ENCODE measurements around the gene LRCH4. TPM values are rescaled to one million over a fixed set of nuclear protein-coding genes. Genes with fewer than 3 reads are reported as not detected.
A peak's percentile ranks its signal among the peaks of the same experiment; 100 is the strongest.
"Not testable (repeated sequence)": the region's sequence is repeated elsewhere in the genome, so short reads cannot be mapped to it uniquely, and the experiment has no call there.

LRCH4 gene
- total RNA-seq, 1 donor, result 21.3 TPM

DNA sequence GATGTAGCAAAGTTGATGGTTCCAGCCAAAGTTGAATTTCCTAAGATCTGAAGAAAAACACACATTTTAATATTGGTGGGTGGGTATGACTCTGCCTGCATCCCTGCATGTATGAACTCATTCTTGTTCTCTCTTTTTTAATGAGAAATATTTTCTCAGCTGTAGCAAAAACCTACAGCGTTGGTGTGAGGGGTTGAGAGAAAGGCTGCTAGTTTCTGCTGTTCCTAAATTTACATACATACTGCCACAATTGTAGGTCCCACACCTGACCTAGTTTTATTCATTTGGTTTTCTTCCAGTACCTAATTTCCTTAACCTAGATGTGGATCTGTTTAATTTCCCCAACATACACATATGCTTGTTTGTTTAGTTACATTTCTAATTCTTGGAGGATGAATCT lies 42.3 kb downstream of the LRCH4 start:
- TF ChIP-seq, protein P1, sequence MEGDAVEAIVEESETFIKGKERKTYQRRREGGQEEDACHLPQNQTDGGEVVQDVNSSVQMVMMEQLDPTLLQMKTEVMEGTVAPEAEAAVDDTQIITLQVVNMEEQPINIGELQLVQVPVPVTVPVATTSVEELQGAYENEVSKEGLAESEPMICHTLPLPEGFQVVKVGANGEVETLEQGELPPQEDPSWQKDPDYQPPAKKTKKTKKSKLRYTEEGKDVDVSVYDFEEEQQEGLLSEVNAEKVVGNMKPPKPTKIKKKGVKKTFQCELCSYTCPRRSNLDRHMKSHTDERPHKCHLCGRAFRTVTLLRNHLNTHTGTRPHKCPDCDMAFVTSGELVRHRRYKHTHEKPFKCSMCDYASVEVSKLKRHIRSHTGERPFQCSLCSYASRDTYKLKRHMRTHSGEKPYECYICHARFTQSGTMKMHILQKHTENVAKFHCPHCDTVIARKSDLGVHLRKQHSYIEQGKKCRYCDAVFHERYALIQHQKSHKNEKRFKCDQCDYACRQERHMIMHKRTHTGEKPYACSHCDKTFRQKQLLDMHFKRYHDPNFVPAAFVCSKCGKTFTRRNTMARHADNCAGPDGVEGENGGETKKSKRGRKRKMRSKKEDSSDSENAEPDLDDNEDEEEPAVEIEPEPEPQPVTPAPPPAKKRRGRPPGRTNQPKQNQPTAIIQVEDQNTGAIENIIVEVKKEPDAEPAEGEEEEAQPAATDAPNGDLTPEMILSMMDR (IDR thresholded peaks at IDR 0.05; ENCODE audit: insufficient read depth, low read length), result no peak
- no peak for DNase-seq (ENCODE audit: low read depth)
- no peak overlapping the region for H3K4me3 ChIP-seq (ENCODE audit: low read depth, low read length)

- not testable (repeated sequence) for H3K4me3 ChIP-seq (ENCODE audit: low read depth, low read length); DNase-seq (ENCODE audit: low read depth)
Measured at GRCh38 chr7:100541309-100541708, 44.6 kb downstream of the LRCH4 start.

- no peak for DNase-seq (ENCODE audit: low read depth)
- H3K4me3 ChIP-seq (ENCODE audit: low read depth, low read length), result peak overlapping the region; percentile 83
- TF ChIP-seq, protein P1 (IDR thresholded peaks at IDR 0.05; ENCODE audit: insufficient read depth, low read length), result no peak
Measured at GRCh38 chr7:100540073-100540723, 45.7 kb downstream of the LRCH4 start.

DNA sequence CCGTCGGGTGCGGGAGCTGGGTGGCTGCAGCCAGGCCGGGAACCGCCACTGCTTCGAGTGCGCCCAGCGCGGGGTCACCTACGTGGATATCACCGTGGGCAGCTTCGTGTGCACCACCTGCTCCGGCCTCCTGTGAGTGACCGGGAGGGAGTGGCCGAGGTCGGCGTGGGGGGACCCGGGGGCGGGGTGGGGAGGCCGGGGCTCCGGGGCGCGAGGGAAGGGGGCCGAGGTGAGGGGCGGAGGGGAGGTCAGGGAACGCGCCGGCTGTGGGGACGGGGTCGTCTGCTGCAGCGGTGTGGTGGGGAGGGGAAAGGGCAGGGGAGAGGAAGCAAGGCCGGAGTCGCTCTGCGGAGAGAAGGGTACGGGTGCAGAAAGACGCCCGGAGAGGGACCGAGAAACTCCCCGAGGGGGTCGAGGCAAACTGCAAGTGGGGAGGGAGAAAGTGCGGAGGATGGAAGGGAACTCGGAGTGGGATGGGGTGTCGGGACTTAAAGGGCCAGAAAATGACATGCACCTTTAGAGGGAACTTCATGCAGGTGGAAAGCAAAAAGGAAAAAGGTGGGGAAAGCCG lies 46.4 kb downstream of the LRCH4 start:
- TF ChIP-seq, protein P1 (IDR thresholded peaks at IDR 0.05; ENCODE audit: insufficient read depth, low read length), result no peak
- H3K4me3 ChIP-seq (ENCODE audit: low read depth, low read length), result peak overlapping the region; percentile 83
- DNase-seq (ENCODE audit: low read depth), result no peak

DNA sequence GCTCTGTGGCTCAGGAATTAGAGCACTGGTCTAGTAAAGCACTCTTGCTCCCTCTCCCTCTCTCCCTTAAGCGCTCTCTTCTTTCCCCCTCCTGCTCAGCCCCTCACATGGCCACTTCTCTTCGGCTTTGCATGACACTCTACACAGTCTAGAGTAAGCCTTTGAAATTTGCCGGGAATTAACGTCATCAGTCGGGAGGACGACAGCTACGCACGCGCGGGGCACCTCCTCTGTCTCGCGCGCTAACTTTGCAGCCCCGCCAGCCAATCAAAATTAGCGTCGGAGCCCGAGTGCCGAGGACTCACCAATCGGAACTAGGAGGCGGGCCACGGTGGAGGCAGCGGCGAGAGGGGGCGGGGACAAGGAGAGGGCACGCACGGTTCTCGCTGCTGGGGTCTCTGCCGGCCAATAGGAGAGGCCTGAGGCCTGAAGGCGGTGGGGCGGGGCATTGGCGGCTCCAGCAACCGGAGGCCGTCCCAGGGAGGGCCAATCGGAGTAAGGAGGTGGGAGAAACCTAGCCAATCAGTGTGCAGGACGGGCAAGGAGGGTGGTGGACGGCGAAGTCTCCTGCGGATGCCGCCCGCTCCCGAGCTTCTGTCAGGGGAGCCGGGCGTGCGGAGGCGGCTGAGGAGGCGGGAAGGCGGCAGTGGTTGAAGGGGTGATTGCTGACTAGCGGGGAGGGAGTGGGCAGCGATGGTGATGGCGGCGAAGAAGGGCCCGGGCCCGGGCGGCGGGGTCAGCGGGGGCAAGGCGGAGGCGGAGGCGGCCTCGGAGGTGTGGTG lies 47.1 kb downstream of the LRCH4 start, which contains the start of gene AGFG2:
Gene AGFG2 (plus strand): TSS at position 550 of the 782 bp plus-strand sequence. CDS start 144 bp downstream, at position 694.
- peak; percentile 99 for DNase-seq (ENCODE audit: low read depth)
- TF ChIP-seq, protein P1 (IDR thresholded peaks at IDR 0.05; ENCODE audit: insufficient read depth, low read length), result no peak
- peak within 1 kb of the TSS; percentile 83 for H3K4me3 ChIP-seq (ENCODE audit: low read depth, low read length)

- TF ChIP-seq, protein P1 (IDR thresholded peaks at IDR 0.05; ENCODE audit: insufficient read depth, low read length), result no peak
- DNase-seq (ENCODE audit: low read depth), result no peak
Measured at GRCh38 chr7:100538348-100538653, 47.6 kb downstream of the LRCH4 start.

DNA sequence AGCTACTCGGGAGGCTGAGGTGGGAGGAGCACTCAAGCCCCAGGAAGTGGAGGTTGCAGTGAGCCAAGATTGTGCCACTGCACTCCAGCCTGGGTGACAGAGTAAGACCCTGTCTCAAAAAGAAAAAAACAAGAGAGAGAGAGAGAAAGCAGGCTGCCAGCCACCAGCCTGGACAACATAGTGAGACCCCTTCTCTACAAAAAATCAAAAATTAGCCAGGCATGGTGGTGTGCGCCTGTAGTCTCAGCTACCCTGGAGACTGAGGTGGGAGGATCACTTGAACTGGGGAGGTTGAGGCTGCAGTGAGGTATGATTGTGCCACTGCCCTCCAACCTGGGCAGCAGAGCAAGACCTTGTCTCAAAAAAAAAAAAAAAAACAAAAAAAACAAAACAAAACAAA lies 49.2 kb downstream of the LRCH4 start:
- DNase-seq (ENCODE audit: low read depth); H3K4me3 ChIP-seq (ENCODE audit: low read depth, low read length): not testable (repeated sequence)

More at GRCh38 chr7:100538348-100538653, 47.6 kb downstream of the LRCH4 start:
- peak overlapping the region; percentile 59 for H3K4me3 ChIP-seq (ENCODE audit: low read depth, low read length)

DNA sequence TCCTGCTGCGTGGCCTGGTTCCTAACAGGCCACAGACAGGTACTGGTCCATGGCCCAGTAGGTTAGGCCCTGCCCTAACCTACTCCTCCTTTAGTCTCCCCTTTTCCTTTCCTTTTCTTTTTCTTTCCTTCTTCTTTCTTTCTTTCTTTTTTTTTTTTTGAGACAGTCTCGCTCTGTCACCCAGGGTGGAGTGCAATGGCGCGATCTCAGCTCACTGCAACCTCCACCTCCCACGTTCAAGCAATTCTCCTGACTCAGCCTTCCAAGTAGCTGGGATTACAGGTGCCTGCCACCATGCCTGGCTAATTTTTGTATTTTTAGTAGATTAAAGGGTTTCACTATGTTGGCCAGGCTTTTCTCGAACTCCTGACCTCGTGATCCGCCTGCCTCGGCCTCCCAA lies 49.9 kb downstream of the LRCH4 start:
- H3K4me3 ChIP-seq (ENCODE audit: low read depth, low read length); DNase-seq (ENCODE audit: low read depth): not testable (repeated sequence)

Measured in fibroblast of the aortic adventitia (primary cell).